Stomach (tissue), 4 donors: ENCODE results near the gene EXOC2.

Experiments used
- POLR2A ChIP-seq, 4 donors: fragments of 450-650 bp; IDR thresholded peaks; one replicate each; pipeline ENCODE4 v1.6.1; 2016; ENCODE audit warnings: antibody characterized with exemption in 4 of 4, control low read depth in 2 of 4, mild to moderate bottlenecking in 1 of 4, moderate library complexity in 1 of 4
- POLR2AphosphoS5 ChIP-seq, 3 donors: sonication (generic); formaldehyde crosslinking; IDR thresholded peaks; one replicate each; pipeline ENCODE4 v1.6.1; 2016; ENCODE audit warnings: antibody characterized with exemption in 3 of 3
- TF ChIP-seq, protein P1 (sequence below), 7 experiments: fragments of 450-650 bp in 4 of 7; fragments of 200-600 bp in 3 of 7; sonication (generic) in 3 of 7; IDR thresholded peaks; one replicate each; pipeline ENCODE4 v1.5.1; 2016 to 2019; ENCODE audit warnings: antibody characterized with exemption in 7 of 7, control low read depth in 2 of 7, mild to moderate bottlenecking in 1 of 7

DNA sequence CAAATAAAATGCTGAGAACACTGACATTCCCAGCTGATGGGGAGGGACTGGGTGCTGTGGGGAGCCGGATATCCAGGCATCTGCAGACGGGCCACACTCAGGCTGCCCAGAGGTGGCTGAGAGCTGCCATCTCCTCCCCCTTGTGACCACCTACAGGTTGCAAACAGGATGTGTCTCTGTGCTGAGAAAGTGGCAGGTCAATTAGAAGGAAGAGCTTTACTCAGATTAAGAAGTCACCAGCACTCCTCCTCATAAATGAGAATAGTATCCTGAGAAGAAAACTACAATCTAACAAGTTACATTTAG is 99.1 kb downstream of the EXOC2 start:
- TF ChIP-seq, protein P1, sequence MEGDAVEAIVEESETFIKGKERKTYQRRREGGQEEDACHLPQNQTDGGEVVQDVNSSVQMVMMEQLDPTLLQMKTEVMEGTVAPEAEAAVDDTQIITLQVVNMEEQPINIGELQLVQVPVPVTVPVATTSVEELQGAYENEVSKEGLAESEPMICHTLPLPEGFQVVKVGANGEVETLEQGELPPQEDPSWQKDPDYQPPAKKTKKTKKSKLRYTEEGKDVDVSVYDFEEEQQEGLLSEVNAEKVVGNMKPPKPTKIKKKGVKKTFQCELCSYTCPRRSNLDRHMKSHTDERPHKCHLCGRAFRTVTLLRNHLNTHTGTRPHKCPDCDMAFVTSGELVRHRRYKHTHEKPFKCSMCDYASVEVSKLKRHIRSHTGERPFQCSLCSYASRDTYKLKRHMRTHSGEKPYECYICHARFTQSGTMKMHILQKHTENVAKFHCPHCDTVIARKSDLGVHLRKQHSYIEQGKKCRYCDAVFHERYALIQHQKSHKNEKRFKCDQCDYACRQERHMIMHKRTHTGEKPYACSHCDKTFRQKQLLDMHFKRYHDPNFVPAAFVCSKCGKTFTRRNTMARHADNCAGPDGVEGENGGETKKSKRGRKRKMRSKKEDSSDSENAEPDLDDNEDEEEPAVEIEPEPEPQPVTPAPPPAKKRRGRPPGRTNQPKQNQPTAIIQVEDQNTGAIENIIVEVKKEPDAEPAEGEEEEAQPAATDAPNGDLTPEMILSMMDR (IDR thresholded peaks at IDR 0.05) = no peak
- no peak for TF ChIP-seq POLR2A (IDR thresholded peaks at IDR 0.05)
- no peak for TF ChIP-seq POLR2AphosphoS5 (IDR thresholded peaks at IDR 0.05)
